Measurements from ENCODE around the gene NFE2L3. TPM values are rescaled to one million over a fixed set of nuclear protein-coding genes. Genes with fewer than 3 reads are reported as not detected.
A peak's percentile ranks its signal among the peaks of the same experiment; 100 is the strongest.

NFE2L3 gene
- total RNA-seq, 1 experiment from 2014 or later = 8.5 TPM

- Histone ChIP-seq H3K27me3 (replicated peaks; ENCODE audit: insufficient read depth, low read depth, low read length, poor library complexity) (no peaks in the 10 kb centered on the region), H3K27ac (ENCODE audit: low read depth, low read length, poor library complexity, severe bottlenecking) (peak overlapping the region; percentile 99), H3K4me3 (ENCODE audit: low read depth, low read length, poor library complexity, severe bottlenecking) (peak overlapping the region; percentile 91), H3K4me1 (ENCODE audit: insufficient read depth, low read length, poor library complexity, severe bottlenecking) (peaks cover 24% of the 10 kb centered on the region), H3K36me3 (ENCODE audit: insufficient read depth, low read length, poor library complexity, severe bottlenecking) (peaks cover 55% of the 10 kb centered on the region), H3K9me3 (ENCODE audit: low read depth, low read length, poor library complexity, severe bottlenecking) (no peaks in the 10 kb centered on the region)
- CTCF ChIA-PET = interaction anchor here (0.6 kb wide), 1 partner anchor 53 kb away, joined by 5 read pairs; no protein-coding TSS in a partner anchor
- POLR2A ChIA-PET (ENCODE audit: low non-redundant PET) = interaction anchor here (0.6 kb wide), 1 partner anchor 113 kb away, joined by 4 read pairs; no protein-coding TSS in a partner anchor
- no TSS peak for BruUV-seq (replicated peaks)
- intact Hi-C loops (cut with micrococcal nuclease; ENCODE audit: unreplicated experiment) = loop anchor here (5.0 kb wide), 1 partner anchor 260 kb away; no protein-coding TSS in a partner anchor
- DNase-seq (ENCODE audit: low spot score) = no peak
- TF ChIP-seq CTCF (conservative IDR thresholded peaks at IDR 0.05; ENCODE audit: low read depth, low read length) (no peak), EZH2 (IDR thresholded peaks at IDR 0.05; ENCODE audit: borderline replicate concordance, low read depth, low read length, poor library complexity, severe bottlenecking) (no peak)
Measured at GRCh38 chr7:26202019-26202990, 50.3 kb downstream of the NFE2L3 start.

- TSS peak; percentile 45 for BruUV-seq (replicated peaks)
- Histone ChIP-seq H3K27ac (ENCODE audit: low read depth, low read length, poor library complexity, severe bottlenecking) (peak overlapping the region; percentile 99), H3K4me1 (ENCODE audit: insufficient read depth, low read length, poor library complexity, severe bottlenecking) (peaks cover 31% of the 10 kb centered on the region), H3K27me3 (replicated peaks; ENCODE audit: insufficient read depth, low read depth, low read length, poor library complexity) (no peaks in the 10 kb centered on the region), H3K4me3 (ENCODE audit: low read depth, low read length, poor library complexity, severe bottlenecking) (peak overlapping the region; percentile 91), H3K36me3 (ENCODE audit: insufficient read depth, low read length, poor library complexity, severe bottlenecking) (peaks cover 55% of the 10 kb centered on the region), H3K9me3 (ENCODE audit: low read depth, low read length, poor library complexity, severe bottlenecking) (no peaks in the 10 kb centered on the region)
- no peak for TF ChIP-seq CTCF (conservative IDR thresholded peaks at IDR 0.05; ENCODE audit: low read depth, low read length)
- no peak for TF ChIP-seq EZH2 (IDR thresholded peaks at IDR 0.05; ENCODE audit: borderline replicate concordance, low read depth, low read length, poor library complexity, severe bottlenecking)
- intact Hi-C loops (cut with micrococcal nuclease; ENCODE audit: unreplicated experiment) = loop anchor here (5.0 kb wide), 1 partner anchor 261 kb away; no protein-coding TSS in a partner anchor
- ChIA-PET POLR2A (ENCODE audit: low non-redundant PET) (no interaction called here), CTCF (no interaction called here)
- no peak for DNase-seq (ENCODE audit: low spot score)
Measured at GRCh38 chr7:26203016-26203415, 51.0 kb downstream of the NFE2L3 start.

GRCh38 chr7:26208040-26208439 lies 56.0 kb downstream of the NFE2L3 start:
- TF ChIP-seq CTCF (conservative IDR thresholded peaks at IDR 0.05; ENCODE audit: low read depth, low read length) (no peak), EZH2 (IDR thresholded peaks at IDR 0.05; ENCODE audit: borderline replicate concordance, low read depth, low read length, poor library complexity, severe bottlenecking) (no peak)
- H3K9me3 ChIP-seq (ENCODE audit: low read depth, low read length, poor library complexity, severe bottlenecking) = no peaks in the 10 kb centered on the region
- BruUV-seq (replicated peaks) = no TSS peak
- H3K36me3 ChIP-seq (ENCODE audit: insufficient read depth, low read length, poor library complexity, severe bottlenecking) = peaks cover 88% of the 10 kb centered on the region
- CTCF ChIA-PET = no interaction called here
- no peak for DNase-seq (ENCODE audit: low spot score)
- no peaks in the 10 kb centered on the region for H3K27me3 ChIP-seq (replicated peaks; ENCODE audit: insufficient read depth, low read depth, low read length, poor library complexity)
- intact Hi-C loops (cut with micrococcal nuclease; ENCODE audit: unreplicated experiment) = no loop called here
- peaks cover 40% of the 10 kb centered on the region for H3K4me1 ChIP-seq (ENCODE audit: insufficient read depth, low read length, poor library complexity, severe bottlenecking)
- H3K27ac ChIP-seq (ENCODE audit: low read depth, low read length, poor library complexity, severe bottlenecking) = peak overlapping the region; percentile 23
- POLR2A ChIA-PET (ENCODE audit: low non-redundant PET) = interaction anchor here (0.6 kb wide), 1 partner anchor 8 kb away, joined by 3 read pairs; no protein-coding TSS in a partner anchor
- no peak overlapping the region for H3K4me3 ChIP-seq (ENCODE audit: low read depth, low read length, poor library complexity, severe bottlenecking)

Measured in A673 (cell line).